Activated naive CD4-positive, alpha-beta T cell treated with anti-CD3 and anti-CD28 coated beads, Interleukin-2, amount 50 U/mL, for 24 hours (primary cell): ENCODE measurements around the gene MRPL43.

Experiments
- H3K27ac Mint-ChIP-seq: one replicate; pipeline ENCODE4 v1.8.0; 2021; ENCODE audit warnings: mild to moderate bottlenecking, mixed read lengths
- H3K27me3 Mint-ChIP-seq: one replicate; pipeline ENCODE4 v1.8.0; 2021; ENCODE audit warnings: mixed read lengths
- H3K36me3 Mint-ChIP-seq: one replicate; pipeline ENCODE4 v1.8.0; 2021; ENCODE audit warnings: mixed read lengths
- H3K4me1 Mint-ChIP-seq: one replicate; pipeline ENCODE4 v1.8.0; 2021; ENCODE audit warnings: mixed read lengths
- H3K4me3 Mint-ChIP-seq: one replicate; pipeline ENCODE4 v1.8.0; 2021; ENCODE audit warnings: mild to moderate bottlenecking, mixed read lengths
- H3K9me3 Mint-ChIP-seq: one replicate; pipeline ENCODE4 v1.8.0; 2021; ENCODE audit warnings: mixed read lengths

MRPL43 gene

DNA sequence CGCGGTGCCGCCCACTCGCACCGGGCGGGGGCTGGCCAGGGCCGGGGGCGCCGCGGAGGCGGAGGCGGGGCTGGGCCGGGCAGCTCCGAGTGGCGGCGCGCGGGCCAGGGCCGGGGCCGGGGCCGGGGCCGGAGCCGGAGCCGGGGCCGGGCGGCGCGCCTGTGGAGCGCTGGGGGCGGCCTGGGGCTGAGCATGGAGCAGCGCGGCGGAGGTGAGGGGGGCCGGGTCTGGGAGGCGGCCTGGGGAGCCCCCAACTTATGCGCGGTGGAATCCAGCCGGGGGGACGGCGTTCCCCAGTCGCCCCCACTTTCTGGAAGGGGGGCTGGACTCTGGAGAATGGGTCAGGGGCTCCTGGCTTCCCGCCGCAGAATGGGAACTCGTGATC, 12.4 kb upstream of the MRPL43 start, which contains the start of gene LZTS2:
Gene LZTS2 (plus strand): TSS at position 67 of the 385 bp plus-strand sequence. CDS start 2,731 bp downstream, outside the sequence.
- H3K27me3 Mint-ChIP-seq, result no peaks in the 10 kb centered on the region
- H3K9me3 Mint-ChIP-seq, result no peaks in the 10 kb centered on the region
- no peaks in the 10 kb centered on the region for H3K36me3 Mint-ChIP-seq
- H3K27ac Mint-ChIP-seq, result peak within 1 kb of the TSS; percentile 96
- H3K4me3 Mint-ChIP-seq, result peak within 1 kb of the TSS; percentile 92
- peaks cover 25% of the 10 kb centered on the region for H3K4me1 Mint-ChIP-seq

DNA sequence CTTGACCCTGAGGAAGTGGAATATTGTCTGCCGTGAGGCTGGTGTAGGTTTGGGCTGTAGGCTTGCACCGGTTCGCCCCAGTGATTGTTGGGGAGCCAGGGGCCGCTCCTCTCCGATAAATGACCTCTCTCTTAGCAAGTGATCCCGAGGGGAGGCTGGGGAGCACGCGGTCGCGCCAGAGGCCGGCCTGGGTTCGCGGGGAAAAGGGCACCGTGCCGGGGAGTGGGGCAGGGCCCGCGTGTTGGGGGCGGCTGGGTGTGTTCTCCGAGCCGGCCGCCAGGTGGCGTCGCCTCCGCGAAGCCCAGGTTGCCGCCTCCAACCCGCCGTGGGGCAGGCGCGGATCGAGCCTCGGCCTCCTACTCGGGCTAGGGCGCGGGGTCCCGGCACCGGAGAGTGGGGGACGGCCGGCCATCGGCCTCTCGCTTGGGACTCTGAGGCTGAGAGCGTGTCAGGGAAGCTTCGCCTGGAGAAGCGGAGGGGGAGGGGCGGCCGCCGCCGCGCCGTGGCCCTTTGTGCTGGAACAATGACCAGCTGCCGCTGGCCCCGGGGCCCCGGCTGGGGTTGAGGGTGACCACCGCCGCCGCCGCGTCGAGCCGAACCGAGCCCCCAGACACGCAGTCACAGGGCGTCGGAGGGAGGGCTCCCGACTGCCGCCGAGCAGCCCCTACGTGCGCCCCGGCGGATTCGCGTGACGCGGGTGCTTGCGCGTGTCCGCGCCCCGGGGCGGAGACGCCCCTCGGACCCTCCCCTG, 11.9 kb upstream of the MRPL43 start:
- H3K4me3 Mint-ChIP-seq, result peak overlapping the region; percentile 92
- H3K9me3 Mint-ChIP-seq, result no peaks in the 10 kb centered on the region
- peaks cover 25% of the 10 kb centered on the region for H3K4me1 Mint-ChIP-seq

DNA sequence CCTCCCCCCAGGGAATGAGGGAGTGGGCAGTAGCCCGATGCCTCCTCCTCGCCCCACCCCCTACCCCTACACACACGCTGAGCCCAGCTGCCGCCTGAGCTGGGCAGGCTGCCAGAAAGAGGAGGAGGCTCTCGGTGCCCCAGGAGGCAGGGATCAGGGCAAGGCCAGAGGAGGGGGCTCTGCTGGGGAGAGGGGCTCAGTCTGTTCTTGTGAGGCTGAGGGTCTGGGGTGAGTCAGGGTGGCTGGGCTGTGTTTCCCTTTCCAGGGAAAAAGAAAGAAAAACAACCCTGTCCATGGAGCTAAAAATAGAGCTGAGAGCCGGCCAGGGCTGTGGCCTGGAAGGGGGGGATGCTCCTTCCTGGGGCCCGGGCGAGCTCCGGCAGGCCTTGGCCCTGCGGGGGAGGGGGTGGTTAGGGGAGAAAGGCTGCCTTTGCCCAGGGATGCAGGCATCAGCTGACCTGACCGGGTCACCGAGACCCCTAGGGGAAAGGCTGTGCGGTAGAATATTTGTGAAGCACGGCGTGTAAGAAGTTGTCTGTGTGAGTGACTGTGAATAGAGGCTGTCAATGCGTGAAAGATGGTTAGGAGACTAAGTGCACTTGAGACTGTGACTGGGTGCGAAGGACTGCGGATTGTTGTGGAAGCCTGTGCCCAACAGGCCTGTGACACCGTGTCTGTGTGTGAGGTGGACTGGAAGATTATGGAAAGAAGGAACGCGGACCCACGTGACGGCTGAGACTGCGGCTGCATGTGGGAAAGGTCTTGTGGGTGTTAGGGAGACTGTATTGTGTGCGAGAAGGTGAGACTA, 11.1 kb upstream of the MRPL43 start:
- Mint-ChIP-seq H3K36me3 (peaks cover 7% of the 10 kb centered on the region), H3K27me3 (no peaks in the 10 kb centered on the region), H3K9me3 (no peaks in the 10 kb centered on the region), H3K27ac (peak overlapping the region; percentile 96), H3K4me1 (peaks cover 25% of the 10 kb centered on the region), H3K4me3 (peak overlapping the region; percentile 92)

More for the DNA sequence above, 11.9 kb upstream of the MRPL43 start:
- Mint-ChIP-seq H3K27me3 (no peaks in the 10 kb centered on the region), H3K36me3 (peaks cover 3% of the 10 kb centered on the region), H3K27ac (peak overlapping the region; percentile 96)

DNA sequence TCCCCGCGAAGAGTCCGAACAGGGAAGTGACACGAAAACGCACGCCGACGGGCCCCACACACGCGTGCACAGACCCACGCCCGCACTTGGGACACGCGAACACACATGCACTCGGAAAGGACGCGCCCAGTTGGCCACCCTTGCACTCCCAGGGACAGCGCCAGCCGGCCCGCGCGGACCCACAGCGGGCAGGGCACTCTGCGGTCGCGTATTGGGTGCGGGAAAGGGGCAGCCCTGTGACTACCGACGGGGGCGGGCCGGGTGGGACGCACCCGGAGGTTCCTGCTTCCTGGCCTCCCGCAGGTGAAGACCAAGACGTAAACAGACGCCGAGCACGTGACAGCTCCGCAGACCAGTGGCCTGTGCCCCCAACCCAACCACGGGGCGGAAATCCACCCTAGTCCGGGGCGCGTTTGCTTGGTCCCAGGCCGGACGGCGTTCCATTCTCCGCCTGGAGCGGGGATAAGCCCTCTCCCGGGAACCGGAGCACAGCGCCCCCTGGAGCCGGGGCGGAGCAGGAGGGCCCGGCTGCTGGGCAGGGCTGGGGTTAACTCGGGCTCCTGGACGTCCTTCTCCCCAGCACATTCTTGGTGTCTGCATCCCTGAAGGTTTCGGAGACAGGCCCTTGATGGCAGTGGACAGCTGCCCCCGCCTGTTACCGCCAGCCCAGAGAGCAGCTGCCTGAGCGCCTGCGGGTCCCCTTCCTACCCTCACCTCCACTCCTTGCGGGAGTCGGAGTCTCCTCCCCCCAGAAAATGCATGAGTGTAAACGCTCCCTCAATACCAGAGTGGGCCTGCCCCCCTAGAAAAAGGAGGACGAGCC, 10.3 kb upstream of the MRPL43 start:
- peaks cover 7% of the 10 kb centered on the region for H3K36me3 Mint-ChIP-seq
- H3K27ac Mint-ChIP-seq, result peak overlapping the region; percentile 85
- H3K9me3 Mint-ChIP-seq, result no peaks in the 10 kb centered on the region
- H3K4me1 Mint-ChIP-seq, result peaks cover 25% of the 10 kb centered on the region
- peak overlapping the region; percentile 92 for H3K4me3 Mint-ChIP-seq
- H3K27me3 Mint-ChIP-seq, result no peaks in the 10 kb centered on the region

DNA sequence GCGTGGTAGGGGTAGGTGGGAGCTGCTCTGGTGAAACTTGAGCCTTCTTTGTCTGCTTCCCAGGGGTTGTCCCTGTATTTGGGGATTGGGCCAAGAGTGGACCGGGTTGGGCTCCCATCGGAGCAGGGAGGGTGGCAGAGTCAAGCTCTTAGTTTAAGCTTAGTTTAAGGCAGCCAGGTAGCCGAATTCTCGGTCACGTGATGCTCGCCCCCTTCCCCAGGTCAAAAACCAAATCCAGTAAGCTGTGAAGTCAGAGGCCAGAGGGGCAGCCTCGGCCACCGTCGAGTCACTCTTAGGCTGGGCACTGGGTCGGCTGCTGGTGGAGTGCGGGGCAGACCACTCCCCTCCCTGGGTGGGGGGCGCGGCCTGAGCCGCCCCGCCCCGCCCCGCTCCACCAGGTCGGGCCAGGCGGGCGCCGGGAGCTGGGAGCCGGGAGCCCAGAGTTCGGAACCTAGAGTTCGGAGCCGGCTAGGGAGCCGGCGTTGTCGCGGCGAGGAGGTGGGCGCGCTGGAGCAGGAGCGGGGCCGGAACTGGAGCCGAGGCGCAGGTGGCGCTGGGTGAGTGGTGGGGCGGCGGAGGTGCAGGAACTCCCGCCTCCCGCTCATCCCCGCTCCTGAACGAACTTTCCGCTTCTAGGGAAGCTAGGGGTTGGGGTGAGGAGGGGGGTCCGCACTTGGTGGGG, 9.5 kb upstream of the MRPL43 start:
- H3K9me3 Mint-ChIP-seq, result no peaks in the 10 kb centered on the region
- peak overlapping the region; percentile 83 for H3K27ac Mint-ChIP-seq
- peaks cover 7% of the 10 kb centered on the region for H3K36me3 Mint-ChIP-seq
- peaks cover 25% of the 10 kb centered on the region for H3K4me1 Mint-ChIP-seq
- H3K27me3 Mint-ChIP-seq, result no peaks in the 10 kb centered on the region
- peak overlapping the region; percentile 92 for H3K4me3 Mint-ChIP-seq

DNA sequence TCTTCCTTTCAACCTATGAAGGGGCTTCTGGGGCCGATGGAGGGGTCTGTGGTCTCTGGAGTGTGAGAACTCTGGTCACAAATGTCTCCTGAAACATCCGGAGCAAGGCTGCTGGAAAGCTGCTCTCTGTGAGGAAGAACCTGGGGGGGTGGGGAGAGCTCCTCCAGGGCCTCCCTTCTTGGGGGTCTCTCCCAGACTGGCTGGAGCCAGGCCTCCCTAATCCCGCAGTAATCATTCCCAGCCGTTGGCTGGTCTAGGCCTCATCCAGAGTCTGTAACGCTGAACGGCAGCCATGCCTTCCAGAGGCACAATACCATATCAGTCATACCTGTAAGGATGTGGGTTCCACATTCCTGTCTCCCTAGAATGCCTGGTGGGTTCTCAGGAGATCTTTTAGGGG, 7.9 kb upstream of the MRPL43 start:
- Mint-ChIP-seq H3K36me3 (peaks cover 18% of the 10 kb centered on the region), H3K27me3 (no peaks in the 10 kb centered on the region), H3K9me3 (no peaks in the 10 kb centered on the region), H3K4me3 (no peak overlapping the region), H3K4me1 (peaks cover 33% of the 10 kb centered on the region), H3K27ac (no peak overlapping the region)

DNA sequence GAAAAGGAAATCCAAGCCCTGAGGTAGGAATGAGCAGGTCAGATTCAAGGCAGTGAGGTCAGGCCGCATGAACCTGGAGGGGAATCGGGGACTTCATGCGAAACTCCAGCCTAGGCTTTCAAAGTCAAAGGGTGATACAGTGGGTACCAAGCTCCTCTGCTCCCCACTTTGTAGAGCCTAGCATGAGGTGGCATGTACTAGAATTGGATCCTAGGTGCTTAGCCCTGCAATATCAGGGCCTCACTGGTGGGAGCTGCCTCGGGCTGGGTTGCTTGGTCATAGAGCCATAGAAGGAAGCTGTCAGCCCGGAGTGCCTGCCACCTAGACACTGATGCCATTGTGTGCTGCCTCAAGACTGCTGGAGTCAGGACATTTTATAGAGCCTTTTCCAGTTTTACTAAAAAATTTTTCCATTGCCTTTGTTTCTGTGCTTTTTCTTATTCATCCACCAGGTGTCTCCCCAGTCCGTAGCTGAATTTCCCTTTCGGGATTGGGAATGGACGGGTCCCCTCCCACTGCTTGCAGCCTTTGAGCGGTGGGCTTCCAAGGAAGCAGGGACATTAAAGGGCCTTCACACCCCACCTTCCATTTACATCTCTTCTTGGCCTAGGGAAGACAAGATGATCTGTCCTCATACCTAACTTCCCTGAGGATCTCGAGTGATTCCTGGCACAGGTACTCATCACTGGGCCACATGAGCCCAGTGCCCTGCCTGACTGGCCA, 6.8 kb upstream of the MRPL43 start:
- no peak overlapping the region for H3K4me3 Mint-ChIP-seq
- no peaks in the 10 kb centered on the region for H3K27me3 Mint-ChIP-seq
- H3K9me3 Mint-ChIP-seq, result no peaks in the 10 kb centered on the region
- H3K27ac Mint-ChIP-seq, result no peak overlapping the region
- peaks cover 20% of the 10 kb centered on the region for H3K36me3 Mint-ChIP-seq
- H3K4me1 Mint-ChIP-seq, result peaks cover 38% of the 10 kb centered on the region

DNA sequence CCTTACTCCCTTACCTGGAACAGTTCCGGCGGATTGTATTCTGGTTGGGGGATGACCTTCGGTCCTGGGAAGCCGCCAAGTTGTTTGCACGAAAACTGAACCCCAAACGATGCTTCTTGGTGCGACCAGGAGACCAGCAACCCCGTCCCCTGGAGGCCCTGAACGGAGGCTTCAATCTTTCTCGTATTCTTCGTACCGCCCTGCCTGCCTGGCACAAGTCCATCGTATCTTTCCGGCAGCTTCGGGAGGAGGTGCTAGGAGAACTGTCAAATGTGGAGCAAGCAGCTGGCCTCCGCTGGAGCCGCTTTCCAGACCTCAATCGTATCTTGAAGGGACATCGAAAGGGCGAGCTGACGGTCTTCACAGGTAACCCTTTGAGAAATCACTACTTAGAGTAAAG, 1.8 kb upstream of the MRPL43 start:
- Mint-ChIP-seq H3K9me3 (no peaks in the 10 kb centered on the region), H3K4me1 (peaks cover 41% of the 10 kb centered on the region), H3K27me3 (no peaks in the 10 kb centered on the region), H3K36me3 (peaks cover 25% of the 10 kb centered on the region), H3K27ac (no peak overlapping the region), H3K4me3 (peak overlapping the region; percentile 92)

DNA sequence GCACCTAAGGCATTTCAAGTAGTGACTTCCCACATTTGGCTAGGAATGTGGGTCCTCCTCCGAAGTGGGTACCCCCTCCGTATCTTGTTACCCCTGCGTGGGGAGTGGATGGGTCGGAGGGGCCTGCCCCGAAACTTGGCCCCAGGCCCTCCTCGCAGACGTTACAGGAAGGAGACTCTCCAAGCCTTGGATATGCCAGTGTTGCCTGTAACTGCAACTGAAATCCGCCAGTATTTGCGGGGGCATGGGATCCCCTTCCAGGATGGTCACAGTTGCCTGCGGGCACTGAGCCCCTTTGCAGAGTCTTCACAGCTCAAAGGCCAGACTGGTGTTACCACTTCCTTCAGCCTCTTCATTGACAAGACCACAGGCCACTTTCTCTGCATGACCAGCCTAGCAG, 869 bp upstream of the MRPL43 start:
- Mint-ChIP-seq H3K9me3 (no peaks in the 10 kb centered on the region), H3K4me3 (peak overlapping the region; percentile 92), H3K4me1 (peaks cover 41% of the 10 kb centered on the region), H3K27ac (no peak overlapping the region), H3K36me3 (peaks cover 21% of the 10 kb centered on the region), H3K27me3 (no peaks in the 10 kb centered on the region)

DNA sequence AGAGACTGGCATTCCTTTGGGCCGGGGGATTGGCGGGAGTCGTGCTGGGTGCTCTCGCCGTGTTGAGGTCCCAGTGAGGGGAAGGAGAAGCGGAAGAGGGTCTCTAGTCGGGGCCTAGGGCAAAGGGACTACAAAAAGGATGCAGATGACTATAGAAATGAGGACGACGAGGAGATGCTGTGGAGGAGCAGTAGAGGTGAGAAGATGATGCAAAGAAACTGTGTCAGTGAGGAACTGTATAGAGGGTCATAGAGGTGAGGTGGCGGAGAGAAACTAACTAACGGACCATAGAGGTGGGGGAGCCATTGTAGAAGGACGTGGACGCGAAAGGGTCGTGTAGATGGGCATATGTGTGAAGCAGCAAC, 370 bp upstream of the MRPL43 start:
- peak overlapping the region; percentile 92 for H3K4me3 Mint-ChIP-seq
- H3K9me3 Mint-ChIP-seq, result no peaks in the 10 kb centered on the region
- H3K36me3 Mint-ChIP-seq, result peaks cover 21% of the 10 kb centered on the region
- H3K27ac Mint-ChIP-seq, result peak overlapping the region; percentile 96
- H3K27me3 Mint-ChIP-seq, result no peaks in the 10 kb centered on the region
- peaks cover 41% of the 10 kb centered on the region for H3K4me1 Mint-ChIP-seq

DNA sequence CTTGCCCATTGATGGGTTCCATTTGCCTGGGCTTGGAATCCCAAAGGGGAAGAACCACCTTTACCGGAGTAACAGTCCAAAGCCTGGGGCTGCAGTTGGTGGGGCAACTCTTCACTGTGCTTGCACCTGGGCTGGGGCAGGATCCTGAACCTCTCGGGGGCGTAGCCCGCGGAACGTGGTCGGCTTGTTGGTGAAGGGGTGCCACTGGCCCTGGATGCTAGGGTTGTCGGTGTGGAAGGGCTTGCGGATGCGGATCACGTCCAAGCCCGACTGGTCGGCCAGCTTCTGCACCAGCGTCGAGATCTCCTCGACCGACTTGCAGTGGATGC, 710 bp downstream of the MRPL43 start:
- Mint-ChIP-seq H3K4me3 (peak overlapping the region; percentile 92), H3K9me3 (no peaks in the 10 kb centered on the region), H3K36me3 (peaks cover 21% of the 10 kb centered on the region), H3K4me1 (peaks cover 41% of the 10 kb centered on the region), H3K27ac (peak overlapping the region; percentile 96), H3K27me3 (no peaks in the 10 kb centered on the region)

DNA sequence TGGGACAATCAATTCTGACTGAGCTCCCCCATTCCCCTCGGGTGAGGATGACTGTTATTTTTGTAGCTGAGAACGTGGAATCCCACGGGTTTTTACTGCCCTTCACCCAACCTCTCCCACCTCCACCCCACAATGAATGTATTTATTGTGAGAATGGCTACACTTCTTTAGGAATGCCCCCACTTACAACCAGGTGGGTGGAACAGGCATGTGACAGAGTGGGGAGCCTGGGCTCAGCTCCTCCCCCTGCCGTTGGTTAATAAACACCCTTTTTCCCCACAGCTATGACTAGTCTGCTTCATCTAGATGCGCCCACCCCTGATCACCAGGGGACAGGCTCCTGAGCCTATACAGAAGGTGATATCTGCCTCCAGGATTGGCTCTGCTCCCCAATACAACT, 2.0 kb downstream of the MRPL43 start:
- Mint-ChIP-seq H3K27ac (peak overlapping the region; percentile 24), H3K36me3 (peaks cover 10% of the 10 kb centered on the region), H3K4me3 (no peak overlapping the region)

DNA sequence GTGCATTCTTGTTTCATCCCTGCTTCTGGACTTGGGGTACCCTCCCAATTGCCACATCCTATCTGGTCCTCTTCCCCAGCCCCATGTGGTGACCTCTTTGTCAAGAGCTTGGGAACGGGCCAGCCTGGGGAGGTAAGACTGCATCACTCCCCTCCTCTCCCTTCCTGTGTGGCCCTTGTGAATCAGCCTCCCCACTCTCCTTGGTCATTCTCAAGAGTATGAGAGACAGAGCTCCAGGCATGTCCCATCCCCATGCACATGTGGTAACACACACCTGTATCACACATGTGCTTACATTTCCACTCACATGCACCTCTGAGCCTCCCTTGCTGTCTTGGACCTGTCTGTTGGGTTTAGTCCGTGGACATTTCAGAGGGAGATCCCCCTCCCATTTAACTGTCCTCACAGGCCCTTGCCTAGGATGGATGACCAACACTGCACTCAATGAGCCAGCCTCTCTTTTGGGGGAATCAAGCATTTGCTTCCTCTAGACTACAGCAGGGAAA, 2.6 kb downstream of the MRPL43 start:
- peaks cover 28% of the 10 kb centered on the region for H3K4me1 Mint-ChIP-seq
- no peak overlapping the region for H3K4me3 Mint-ChIP-seq
- no peaks in the 10 kb centered on the region for H3K9me3 Mint-ChIP-seq
- H3K27me3 Mint-ChIP-seq, result no peaks in the 10 kb centered on the region
- no peak overlapping the region for H3K27ac Mint-ChIP-seq
- H3K36me3 Mint-ChIP-seq, result peaks cover 9% of the 10 kb centered on the region

More for the DNA sequence above, 2.0 kb downstream of the MRPL43 start:
- H3K4me1 Mint-ChIP-seq, result peaks cover 30% of the 10 kb centered on the region
- H3K9me3 Mint-ChIP-seq, result no peaks in the 10 kb centered on the region
- H3K27me3 Mint-ChIP-seq, result no peaks in the 10 kb centered on the region

DNA sequence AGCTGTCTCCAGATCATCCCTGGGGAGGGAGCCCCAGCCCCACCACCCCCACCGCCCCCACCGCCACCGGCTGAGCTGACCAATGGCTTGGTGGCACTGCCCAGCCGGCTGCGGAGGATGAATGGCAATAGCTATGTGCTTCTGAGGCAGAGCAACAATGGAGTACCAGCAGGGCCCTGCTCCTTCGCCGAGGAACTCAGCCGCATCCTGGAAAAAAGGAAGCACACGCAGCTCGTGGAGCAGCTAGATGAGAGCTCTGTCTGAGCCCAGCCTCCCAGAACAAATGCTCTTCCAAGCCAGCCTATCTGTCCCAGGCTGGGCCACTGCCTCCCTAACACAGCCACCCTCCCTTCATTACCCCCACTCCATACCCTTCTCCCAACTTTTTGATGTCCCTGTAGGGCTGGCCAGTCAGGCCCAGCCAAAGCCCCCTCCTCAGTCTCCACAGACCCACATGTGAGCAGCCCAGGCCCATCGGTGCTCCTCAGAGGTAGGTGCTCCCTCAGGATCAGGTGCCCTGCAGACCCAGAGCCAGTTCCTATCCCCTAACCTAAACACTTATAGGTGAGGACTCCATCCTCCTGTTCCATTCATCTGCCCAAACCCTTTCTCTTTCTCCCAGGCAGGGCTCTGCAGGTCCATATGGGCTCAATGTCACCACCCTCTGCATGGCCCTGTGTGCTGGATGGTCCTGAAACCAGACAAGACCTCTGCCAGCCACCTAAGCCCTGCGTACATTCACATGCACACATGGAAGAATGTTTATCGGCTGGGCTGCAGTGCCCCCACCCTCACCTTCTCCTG, 3.2 kb downstream of the MRPL43 start:
- Mint-ChIP-seq H3K4me1 (peaks cover 22% of the 10 kb centered on the region), H3K4me3 (no peak overlapping the region), H3K9me3 (no peaks in the 10 kb centered on the region), H3K27ac (no peak overlapping the region), H3K27me3 (no peaks in the 10 kb centered on the region), H3K36me3 (peaks cover 8% of the 10 kb centered on the region)
